Neural crest cell (in vitro differentiated cells): ENCODE measurements around the gene TOMM40L. TPM values are rescaled to one million over a fixed set of nuclear protein-coding genes. Genes with fewer than 3 reads are reported as not detected.

Source experiments
- DNase-seq: peaks from one replicate; pipeline ENCODE4 v3.0.0; 2021; ENCODE audit warnings: low read depth, mixed read lengths, low spot score
- H3K27ac Mint-ChIP-seq: one replicate; pipeline ENCODE4 v1.8.0; 2021; ENCODE audit warnings: mild to moderate bottlenecking, mixed read lengths; ENCODE audit not compliant: unreplicated experiment
- H3K27me3 Mint-ChIP-seq: 2 replicates; pipeline ENCODE4 v1.8.0; 2021; ENCODE audit warnings: low read depth, mild to moderate bottlenecking, mixed read lengths
- H3K36me3 Mint-ChIP-seq: 2 replicates; pipeline ENCODE4 v1.8.0; 2021; ENCODE audit warnings: low read depth, mild to moderate bottlenecking, mixed read lengths
- H3K4me1 Mint-ChIP-seq: 2 replicates; pipeline ENCODE4 v1.8.0; 2021; ENCODE audit warnings: mixed read lengths
- H3K4me3 Mint-ChIP-seq: one replicate; pipeline ENCODE4 v1.8.0; 2021; ENCODE audit warnings: mild to moderate bottlenecking, mixed read lengths
- H3K9me3 Mint-ChIP-seq: 2 replicates; pipeline ENCODE4 v1.8.0; 2021; ENCODE audit warnings: mixed read lengths
- CTCF ChIP-seq: fragments of 200-600 bp; sonication (generic); conservative IDR thresholded peaks from 2 replicates; pipeline ENCODE4 v1.5.0; 2021; ENCODE audit warnings: antibody characterized with exemption, mild to moderate bottlenecking
- total RNA-seq: library from RNA; stranded (reverse); gene quantifications from 2 replicates; pipeline ENCODE4 v1.2.1, GENCODE V29; 2021

TOMM40L gene
- total RNA-seq, 1 donor from 2014 or later: 17.2 TPM

- Mint-ChIP-seq H3K27ac (no peak overlapping the region), H3K9me3 (no peaks in the 10 kb centered on the region), H3K27me3 (no peaks in the 10 kb centered on the region), H3K4me1 (peaks cover 29% of the 10 kb centered on the region), H3K36me3 (no peaks in the 10 kb centered on the region), H3K4me3 (no peak overlapping the region)
- no peak for TF ChIP-seq CTCF
- no peak for DNase-seq
These were observed 37.5 kb upstream of the TOMM40L start for GRCh38 chr1:161188381-161188780.

GRCh38 chr1:161189036-161189435 lies 36.8 kb upstream of the TOMM40L start:
- Mint-ChIP-seq H3K36me3 (no peaks in the 10 kb centered on the region), H3K4me3 (no peak overlapping the region), H3K4me1 (peaks cover 29% of the 10 kb centered on the region), H3K27me3 (no peaks in the 10 kb centered on the region), H3K9me3 (no peaks in the 10 kb centered on the region), H3K27ac (no peak overlapping the region)
- TF ChIP-seq CTCF: no peak
- no peak for DNase-seq

- TF ChIP-seq CTCF: no peak
- peak overlapping the region; percentile 97 for H3K27ac Mint-ChIP-seq
- H3K27me3 Mint-ChIP-seq: no peaks in the 10 kb centered on the region
- peaks cover 26% of the 10 kb centered on the region for H3K4me1 Mint-ChIP-seq
- H3K4me3 Mint-ChIP-seq: peak overlapping the region; percentile 78
- peak; percentile 31 for DNase-seq
- H3K36me3 Mint-ChIP-seq: no peaks in the 10 kb centered on the region
- H3K9me3 Mint-ChIP-seq: no peaks in the 10 kb centered on the region
These were observed 34.8 kb upstream of the TOMM40L start for GRCh38 chr1:161190962-161191521.

GRCh38 chr1:161191971-161192370 lies 33.9 kb upstream of the TOMM40L start:
- Mint-ChIP-seq H3K27me3 (no peaks in the 10 kb centered on the region), H3K36me3 (no peaks in the 10 kb centered on the region), H3K9me3 (no peaks in the 10 kb centered on the region), H3K27ac (no peak overlapping the region), H3K4me1 (peaks cover 29% of the 10 kb centered on the region), H3K4me3 (no peak overlapping the region)
- no peak for DNase-seq
- no peak for TF ChIP-seq CTCF

- Mint-ChIP-seq H3K4me3 (peak overlapping the region; percentile 16), H3K27me3 (no peaks in the 10 kb centered on the region), H3K9me3 (no peaks in the 10 kb centered on the region), H3K36me3 (no peaks in the 10 kb centered on the region), H3K4me1 (peaks cover 37% of the 10 kb centered on the region), H3K27ac (peak overlapping the region; percentile 44)
- DNase-seq: peak; percentile 65
- TF ChIP-seq CTCF: peak; percentile 86
These were observed 33.1 kb upstream of the TOMM40L start for GRCh38 chr1:161192476-161193465.
